Stimulated activated CD4-positive, alpha-beta T cell treated with anti-CD3 and anti-CD28 coated beads, Interleukin-1b, Interleukin-23, amount 100 ng/mL, for 48 hours (primary cell): ENCODE results near the gene KRT81.
A peak's percentile ranks its signal among the peaks of the same experiment; 100 is the strongest.
"Not testable (repeated sequence)": the region's sequence is repeated elsewhere in the genome, so short reads cannot be mapped to it uniquely, and the experiment has no call there.

Experiments
- DNase-seq: peaks from one replicate; pipeline ENCODE4 v3.0.0-alpha.2; 2020

KRT81 gene

DNA sequence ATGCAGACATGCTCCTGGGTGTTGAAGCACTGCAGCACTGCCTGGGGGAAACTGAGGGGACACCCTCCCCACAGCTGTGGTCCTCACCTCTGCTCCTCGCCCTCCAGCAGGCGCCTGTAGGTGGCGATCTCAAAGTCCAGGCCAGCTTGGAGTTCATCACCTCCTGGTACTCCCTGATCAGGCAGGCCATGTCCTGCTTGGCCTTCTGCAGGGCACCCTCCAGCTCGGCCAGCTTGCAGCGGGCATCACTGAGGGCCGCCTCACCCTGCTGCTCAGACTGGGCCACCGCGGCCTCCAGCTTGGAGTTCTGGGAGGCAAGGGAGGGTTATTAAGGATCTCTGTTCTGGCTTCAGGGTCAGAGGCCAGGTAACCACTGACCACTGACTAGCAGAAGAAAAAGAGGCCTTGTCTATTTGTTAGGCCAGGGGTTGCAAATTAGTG is 39.1 kb downstream of the KRT81 start:
- DNase-seq = not testable (repeated sequence)

DNA sequence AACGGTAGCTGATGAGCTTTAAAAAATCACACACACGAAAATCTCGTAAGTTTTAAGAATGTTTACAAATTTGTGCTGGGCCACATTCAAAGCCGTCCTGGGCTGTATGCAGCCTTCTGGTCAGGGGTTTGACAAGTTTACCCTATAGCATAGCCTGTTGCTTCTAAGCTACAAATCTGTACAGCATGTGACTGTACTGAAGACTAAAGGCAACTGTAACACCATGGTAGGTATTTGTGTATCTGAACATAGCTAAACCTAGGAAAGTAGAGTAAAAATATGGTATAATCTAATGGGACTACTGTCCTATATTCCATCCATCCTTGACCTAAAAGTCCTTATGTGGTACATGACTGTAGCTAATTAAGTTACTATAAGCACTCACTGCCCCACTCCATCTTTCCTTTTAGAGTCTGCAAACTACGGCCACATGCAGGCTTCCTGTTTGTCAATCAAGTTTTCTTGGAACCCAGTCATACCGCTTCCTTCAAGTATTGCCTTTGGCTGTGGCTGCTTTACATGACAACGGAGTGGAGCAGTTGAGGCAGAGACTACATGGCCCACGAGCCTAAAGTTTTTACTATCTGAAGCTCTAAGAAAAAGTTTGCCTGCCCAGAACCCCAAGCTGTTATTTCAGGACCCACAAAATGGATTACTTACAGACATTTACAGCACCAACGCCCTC is 39.8 kb downstream of the KRT81 start:
- DNase-seq = no peak

DNA sequence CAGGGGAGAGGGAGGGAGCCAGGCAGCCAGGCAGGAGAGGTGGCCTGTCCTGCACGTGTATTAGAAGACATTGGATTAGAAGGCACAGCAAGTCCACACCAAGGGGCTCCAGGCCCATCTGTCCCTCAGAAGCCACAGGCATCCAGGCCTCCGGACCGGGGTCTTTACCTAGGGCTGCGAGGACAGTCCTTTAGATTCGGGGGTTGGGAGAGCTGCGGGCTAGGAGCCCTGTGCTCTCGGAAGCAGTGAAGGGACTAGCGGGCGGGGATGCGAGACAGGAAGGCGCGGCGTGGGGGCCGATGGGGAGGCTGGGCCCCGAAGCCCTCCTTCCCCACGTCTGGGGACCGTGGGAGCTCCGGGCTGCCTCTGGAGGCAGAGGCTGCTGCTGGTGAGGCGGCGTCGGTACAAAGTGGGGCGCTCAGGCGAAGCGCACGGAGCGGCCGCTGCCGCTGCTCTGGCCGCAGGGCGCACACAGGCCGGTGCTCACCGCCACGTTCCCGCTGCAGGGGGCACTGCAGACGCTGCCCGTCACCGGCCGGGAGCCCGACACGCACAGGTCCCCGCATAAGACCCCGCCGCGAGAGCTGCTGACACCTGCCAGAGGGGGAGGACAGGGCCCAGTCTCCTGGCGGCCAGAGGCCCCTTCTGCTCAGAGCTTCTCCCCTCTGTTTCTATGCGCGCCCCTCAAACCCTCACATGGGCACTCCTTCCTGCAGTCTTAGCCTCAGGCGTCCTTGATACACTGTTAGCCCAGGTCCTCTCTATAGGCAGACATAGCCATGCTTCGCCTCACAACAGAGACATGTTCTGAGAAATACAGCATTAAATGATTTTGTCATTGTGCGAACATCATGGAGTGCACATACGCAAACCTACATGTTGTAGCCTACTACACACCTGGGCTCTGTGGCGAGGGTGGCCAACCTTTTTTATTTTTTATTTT is 41.0 kb downstream of the KRT81 start:
- no peak for DNase-seq

DNA sequence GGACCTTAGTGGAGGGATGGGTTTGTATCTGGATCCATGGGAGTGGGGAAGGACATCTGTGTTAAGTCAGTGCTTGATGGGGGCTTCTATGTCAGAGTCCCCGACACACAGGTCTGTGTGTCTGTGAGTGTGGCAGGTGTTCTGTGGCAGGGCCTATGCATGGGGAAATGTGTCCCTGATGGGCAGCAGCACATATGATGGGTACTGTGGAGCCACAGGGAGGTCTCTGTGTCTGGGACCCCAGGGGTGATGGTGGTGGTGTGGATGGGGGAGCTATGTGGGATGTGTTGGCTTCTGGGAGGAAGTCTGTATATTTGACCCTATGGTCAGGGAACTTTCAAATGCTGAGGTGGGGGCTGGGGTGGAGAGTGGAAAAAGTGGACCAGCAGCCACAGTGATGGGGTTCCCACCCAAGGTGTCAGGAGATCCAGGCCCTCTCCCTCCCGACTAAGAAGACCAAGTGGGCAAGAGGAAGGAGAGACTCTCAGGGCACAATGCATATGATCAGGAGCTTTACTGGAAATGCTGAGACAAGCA is 41.8 kb downstream of the KRT81 start:
- DNase-seq = no peak

DNA sequence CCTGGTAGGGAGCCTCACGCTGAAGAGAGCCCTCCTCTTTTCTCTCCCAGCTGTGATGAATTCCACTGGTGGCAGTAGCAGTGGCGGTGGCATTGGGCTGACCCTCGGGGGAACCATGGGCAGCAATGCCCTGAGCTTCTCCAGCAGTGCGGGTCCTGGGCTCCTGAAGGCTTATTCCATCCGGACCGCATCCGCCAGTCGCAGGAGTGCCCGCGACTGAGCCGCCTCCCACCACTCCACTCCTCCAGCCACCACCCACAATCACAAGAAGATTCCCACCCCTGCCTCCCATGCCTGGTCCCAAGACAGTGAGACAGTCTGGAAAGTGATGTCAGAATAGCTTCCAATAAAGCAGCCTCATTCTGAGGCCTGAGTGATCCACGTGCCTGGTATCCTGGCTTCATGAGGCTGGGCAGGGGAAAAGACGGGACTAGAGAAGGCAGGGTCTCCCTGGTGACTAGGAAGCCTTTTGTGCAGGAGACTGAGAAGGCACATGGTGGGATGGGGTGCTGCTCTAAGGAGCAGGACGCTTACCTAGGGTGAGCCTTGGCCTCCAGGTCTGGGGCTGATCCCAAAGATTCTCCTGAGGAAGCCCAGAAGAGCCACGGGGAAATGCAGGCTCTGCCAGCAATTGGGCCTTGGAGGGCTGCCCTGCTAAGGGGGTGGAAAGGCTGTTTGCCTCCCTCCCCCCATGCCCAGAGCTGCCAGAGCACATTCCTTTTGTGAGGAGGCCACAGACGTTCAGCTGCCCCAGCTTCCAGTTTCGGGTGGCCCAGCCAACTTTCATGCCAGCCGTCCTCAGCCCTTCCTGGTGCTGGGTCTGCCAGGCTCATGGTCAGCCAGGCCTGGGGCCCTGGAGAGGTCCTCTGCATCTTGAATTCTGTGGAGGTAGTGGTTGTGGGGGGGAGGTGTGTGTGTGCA is 42.5 kb downstream of the KRT81 start:
- DNase-seq = no peak

DNA sequence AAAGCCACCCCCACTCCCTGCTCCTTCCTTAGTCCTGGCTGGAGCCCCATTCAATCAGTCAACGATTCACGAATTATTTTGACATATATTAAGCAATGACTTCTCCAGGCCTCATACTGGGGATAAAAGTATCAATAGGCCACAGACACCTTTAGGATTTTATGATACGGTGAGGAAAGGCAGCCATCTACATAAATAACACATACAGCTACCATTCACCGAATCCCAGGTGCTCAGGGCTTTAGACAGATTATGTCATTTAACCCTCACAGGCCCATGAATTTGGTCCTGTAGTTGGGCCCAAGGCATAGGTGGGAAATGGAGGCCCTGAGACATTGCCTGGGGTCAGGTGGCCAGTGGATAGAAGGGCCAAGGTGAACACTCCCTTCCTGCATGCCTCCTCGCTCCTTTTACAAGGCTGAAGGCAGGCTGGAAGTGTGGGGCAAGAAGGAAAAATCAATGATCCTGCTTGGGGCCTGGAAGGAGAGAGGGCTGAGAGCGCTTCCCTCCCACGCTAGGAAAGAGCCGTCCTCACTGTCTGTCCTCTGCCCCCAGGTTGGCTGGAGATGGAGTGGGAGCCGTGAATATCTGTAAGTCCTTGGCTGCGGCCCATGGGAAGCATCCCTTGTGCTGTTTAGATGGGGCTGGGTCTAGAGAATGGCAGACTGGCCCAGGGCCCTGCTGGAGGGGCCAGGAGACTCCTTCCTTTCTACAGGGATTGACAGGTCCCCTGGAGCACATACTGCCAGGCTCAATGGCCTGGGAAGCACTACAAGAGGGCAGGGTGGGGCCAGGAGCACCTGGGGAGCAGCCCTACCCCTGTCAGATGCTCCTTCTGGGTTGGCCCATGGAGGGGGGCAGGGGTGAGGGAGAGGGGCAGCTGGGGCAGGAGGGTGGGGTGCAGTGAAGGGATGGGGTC is 43.5 kb downstream of the KRT81 start:
- no peak for DNase-seq

DNA sequence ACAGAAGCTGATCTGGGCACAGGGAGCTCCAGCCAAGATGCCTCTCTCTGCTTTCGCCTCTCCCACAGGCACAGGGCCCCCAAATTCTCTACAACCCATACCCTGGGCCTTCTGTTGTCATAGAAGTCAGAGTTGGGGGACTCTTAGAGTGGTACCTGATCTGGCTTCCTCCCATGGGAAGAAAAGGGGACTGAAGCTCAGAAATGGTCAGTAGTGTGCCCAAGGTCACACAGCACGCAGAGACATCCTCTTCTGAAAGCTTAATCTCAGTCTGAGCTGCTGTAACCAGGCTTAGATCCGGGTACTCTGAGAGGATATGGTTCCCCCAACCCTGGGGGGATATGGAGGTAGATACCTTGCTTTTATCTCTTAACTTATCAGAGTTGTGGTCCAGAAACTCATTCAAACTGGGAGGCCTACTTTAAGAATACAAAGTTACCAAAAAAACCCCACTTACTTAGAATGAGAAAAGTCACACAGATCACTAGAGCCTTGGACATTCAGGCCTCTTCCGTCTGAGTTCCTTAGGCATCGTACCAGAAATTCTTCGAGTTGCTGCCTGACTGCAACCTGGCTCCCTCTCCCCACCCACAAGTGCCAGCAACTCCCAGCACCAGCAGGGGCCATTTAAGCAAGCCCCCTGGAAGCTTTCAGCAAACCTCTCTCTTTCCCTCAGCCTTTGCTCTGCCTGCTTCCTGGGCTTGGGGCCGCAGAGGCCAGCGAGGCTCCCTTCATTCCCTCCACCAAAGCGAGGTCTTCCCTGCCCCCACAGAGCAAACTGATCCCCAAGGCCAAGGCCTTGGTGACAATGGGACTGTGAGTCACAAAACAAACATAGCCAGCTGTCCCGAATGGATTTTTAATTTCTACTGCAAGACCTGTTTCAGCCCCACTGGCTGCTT is 44.4 kb downstream of the KRT81 start:
- DNase-seq = no peak

DNA sequence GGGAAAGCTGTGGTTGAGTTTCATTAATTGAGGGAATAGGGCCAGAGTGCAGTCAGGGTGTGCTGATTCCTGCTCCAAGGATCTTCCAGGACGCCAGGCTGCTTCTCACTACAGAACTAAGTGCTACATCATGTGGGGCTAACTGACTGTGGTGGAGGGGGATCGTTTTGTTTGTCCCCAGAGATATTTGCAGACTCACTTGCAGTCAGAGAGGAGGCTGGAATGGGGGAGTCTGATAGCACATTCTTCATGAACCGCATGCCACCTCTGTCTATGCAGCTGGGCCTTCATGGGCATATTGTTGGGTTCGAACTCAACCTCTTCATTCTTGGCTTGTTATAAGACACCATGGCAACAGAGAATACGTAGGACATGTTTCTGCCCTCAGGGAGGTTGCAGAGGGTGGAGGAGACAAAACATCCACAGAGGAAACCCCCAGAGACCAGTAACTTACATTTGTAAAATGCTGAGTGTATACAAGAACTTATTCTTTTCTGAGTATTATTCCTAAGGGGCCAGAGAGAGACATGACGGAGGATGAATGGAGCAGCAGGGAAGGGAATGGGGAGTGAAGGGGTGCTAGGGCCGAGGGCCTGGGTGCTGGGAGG is 45.3 kb downstream of the KRT81 start:
- no peak for DNase-seq

DNA sequence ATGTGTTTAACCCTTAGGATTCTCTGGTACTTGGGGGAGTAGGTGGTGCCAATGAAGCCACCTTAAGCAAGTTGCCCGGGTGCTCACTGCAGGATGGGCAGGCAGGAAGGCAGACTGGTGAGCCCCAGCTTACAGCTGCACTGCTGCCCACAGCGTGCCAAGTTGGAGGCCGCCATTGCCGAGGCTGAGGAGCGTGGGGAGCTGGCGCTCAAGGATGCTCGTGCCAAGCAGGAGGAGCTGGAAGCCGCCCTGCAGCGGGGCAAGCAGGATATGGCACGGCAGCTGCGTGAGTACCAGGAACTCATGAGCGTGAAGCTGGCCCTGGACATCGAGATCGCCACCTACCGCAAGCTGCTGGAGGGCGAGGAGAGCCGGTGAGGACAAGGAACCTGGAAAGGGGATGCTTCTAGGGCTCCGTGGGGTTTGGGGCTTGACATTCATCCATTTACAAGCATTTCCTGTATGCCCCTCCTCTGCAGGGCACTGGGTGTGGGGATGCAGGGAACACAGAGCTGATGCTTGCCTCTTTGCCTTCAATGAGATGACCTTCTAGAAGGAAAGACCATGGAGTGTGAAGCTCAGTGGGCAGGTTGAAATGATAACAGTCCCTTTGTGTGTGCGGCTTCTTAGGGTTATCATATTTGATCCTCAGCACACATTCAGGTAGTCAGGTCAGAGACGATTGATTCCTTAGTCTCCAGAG is 45.9 kb downstream of the KRT81 start:
- DNase-seq = no peak

DNA sequence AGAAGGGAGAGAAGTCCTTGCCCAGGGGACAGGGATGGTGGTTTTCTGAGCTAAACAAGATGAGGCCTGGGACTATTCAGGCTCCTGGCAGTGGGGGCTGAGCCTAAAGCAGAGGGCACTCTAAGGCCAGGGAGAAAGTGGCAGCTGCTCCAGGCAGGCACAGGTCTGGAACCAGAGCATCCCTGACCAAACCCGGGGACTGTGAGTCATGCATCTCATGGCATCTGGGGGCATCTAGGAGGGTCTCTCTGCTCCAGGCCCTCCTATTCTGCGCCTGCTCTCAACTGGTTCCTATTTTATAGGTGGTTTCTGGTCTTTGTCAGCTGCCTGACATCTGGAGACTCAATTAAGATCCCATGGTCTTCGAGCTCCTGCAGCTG is 46.7 kb downstream of the KRT81 start:
- no peak for DNase-seq

DNA sequence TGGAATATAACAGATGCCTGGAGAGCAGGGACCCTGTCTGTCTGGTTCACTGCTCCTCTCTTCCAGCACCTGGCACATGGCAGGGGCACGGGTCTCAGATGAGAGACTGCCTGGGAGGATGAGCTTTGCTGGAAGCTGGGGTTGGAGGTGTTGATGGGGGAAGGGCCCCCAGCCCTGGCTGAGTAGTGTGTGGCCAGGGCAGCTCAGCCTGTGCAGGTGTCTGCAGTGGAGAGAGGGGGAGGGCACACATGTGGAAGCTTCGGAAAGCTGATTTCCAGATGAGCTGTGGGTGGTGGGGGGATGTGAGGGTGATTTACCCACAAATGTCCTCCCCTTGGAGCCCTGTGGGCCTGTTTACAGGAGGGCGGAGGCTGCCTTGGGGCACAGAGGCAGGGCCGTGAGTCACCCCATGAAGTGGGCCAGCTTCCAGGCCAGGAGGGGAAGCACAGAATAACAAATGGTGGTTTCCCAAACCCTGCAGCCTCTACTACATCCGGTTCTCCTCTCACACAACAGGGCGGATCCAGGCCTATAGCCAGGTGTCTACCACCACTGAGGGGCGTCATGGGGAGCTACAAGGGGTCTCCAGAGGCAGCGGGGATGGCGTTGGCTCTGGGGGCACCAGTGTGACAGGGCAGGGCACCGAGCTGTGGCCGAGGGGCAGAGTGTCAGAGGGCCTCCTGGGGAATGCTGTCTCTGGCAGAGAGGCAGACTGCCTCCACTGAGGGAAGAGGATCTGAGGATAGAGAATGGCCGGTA is 47.3 kb downstream of the KRT81 start:
- DNase-seq = peak; percentile 80

DNA sequence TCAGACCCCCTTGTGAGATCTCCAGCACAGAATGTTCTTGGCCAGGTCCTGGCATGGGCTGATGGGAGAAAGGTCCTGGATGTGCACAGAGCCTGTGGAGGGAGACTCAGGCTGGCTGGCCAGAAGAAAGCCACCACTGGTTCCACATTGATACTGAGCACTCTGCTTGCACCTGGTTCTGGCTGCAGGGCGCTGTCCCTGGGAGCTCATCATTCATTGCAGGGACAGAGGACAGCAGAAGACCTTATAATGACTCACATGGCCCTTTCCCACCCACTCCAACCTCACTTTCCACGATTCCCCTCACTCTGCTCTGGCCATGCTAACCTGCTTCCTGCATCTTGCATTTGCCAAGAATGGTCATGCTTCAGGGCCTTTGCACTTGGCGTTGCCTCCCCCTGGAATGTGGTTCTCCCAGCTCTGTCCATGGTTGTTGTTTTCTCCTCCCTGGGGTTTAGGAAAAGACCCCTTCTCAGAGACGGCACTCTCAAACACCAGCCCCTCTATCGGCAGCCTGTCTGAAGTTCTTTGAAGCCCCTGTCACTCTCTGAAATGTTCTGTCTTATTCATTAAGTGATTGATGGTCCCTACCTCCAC is 48.0 kb downstream of the KRT81 start:
- DNase-seq = no peak

DNA sequence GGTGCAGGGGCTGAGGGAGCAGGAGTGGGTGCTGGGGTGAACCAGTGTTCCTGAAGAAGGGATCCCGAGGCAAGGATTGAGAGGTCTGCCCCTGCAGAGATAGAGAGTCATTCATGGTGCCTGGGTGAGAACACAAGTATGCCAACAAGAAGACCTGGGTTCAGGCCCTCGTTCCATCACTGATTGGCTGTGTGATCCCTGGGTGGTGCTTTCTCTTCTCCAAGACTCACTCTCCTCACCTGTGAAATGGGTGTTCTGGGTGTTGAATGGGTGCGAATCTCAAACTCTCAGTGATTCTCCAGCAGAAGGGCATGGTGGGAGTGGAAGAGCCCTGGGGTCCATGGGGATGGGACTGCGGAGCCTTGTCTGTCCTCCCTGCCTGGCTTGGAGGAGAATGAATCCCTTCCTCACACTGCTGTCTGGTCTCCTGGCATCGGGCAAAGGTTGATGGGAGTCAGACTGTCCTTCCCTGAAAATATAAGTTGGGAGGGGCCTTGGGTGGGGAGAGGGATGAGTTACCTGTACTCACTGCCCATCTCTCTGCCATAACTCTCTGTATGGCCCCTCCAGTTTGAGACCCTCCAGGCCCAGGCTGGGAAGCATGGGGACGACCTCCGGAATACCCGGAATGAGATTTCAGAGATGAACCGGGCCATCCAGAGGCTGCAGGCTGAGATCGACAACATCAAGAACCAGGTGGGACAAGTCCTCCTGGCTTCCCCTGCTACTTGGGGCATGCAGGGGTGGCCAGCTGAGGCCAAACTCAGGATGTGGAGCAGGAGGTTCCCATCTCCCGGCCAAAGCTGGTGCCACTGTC is 48.7 kb downstream of the KRT81 start:
- no peak for DNase-seq

DNA sequence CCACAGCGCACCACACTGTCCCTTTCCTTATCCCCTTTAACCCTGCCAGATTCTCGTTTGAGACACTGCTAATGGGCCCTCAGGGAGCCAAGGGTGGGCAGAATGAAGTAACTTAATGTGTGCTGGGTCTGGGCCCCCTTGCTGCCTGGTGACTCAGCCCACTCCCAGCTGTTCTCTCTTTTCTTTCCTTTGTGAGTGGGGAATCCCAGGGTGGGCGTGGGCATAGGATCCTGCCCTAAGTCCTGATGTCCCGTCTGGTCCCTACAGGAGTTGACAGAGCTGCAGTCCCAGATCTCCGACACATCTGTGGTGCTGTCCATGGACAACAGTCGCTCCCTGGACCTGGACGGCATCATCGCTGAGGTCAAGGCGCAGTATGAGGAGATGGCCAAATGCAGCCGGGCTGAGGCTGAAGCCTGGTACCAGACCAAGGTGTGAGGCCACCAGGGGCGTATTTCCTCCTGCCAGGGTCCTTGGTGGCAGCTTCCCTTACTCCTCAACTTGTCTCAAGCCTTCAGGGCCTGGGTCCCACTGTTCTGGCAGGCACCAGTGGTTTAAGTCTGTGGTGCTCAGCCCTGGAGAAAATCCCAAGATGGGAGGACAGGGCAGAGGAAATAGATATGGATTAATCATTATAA is 50.0 kb downstream of the KRT81 start:
- no peak for DNase-seq

DNA sequence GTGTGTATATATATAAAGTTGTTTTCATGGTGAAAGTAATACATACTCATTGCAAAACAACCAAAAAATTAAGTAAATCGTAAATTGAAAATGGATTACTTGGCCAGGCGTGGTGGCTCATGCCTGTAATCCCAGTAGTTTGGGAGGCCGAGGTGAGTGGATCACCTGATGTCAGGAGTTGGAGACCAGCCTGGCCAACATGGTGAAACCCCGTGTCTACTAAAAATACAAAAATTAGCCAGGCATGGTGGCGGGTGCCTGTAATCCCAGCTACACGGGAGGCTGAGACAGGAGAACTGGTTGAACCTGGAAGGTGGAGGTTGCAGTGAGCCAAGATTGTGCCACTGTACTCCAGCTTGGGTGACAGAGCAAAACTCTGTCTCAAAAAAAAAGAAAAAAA is 51.1 kb downstream of the KRT81 start:
- DNase-seq = not testable (repeated sequence)

DNA sequence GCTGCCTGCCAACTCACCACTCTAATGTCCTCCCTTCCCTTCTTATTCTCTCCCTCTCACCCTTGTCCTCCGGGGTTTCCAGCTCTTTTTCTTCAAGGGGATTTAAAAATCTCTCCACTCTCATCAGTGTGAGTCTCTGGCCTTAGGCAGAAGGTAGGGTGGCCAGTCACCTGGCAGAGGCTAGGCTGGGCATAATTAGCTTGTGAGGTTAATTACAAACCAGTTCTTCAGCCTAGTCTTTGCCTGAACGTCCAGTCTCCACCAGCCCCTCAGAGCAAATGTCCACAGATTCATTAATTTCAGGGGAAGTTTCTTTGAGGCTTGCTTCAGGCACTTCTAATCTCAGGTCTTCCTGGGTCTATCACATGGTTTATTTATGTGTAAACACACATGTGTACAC is 51.6 kb downstream of the KRT81 start:
- DNase-seq = no peak
